GM15510 (cell line): ENCODE results near the gene ABL1.

ENCODE experiments used
- POLR2A ChIP-seq: IDR thresholded peaks from 3 replicates; pipeline ENCODE4 v1.6.1; 2011; ENCODE audit warnings: borderline replicate concordance; ENCODE audit not compliant: insufficient read length; ENCODE audit errors: extremely low read depth

ABL1 gene

DNA sequence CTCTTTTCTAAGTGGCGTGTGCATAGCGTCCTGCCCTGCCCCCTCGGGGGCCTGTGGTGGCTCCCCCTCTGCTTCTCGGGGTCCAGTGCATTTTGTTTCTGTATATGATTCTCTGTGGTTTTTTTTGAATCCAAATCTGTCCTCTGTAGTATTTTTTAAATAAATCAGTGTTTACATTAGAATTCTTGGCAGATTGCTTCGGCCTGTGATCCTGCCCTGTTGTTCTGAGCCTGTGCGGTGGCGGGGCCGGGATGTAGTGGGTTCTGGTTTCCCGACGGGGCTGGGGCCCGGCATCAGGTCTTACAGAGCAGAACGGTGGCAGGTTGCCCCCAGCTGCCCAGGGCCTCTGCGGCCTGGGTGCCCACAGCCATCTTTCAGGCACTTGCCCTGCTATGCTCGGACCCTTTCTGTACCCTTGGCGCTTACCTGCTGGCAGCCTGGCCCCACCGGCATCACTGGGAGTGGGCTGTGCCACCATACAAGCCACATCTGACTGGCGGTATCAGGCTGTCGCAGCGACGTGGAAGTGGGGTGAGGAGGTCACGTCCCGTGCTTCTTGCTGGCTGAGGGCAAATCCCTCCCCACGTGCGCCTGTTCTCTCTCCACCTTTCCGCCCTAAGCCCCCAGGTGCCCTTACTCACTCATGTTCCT, 52.6 kb downstream of the ABL1 start:
- no peak for TF ChIP-seq POLR2A

DNA sequence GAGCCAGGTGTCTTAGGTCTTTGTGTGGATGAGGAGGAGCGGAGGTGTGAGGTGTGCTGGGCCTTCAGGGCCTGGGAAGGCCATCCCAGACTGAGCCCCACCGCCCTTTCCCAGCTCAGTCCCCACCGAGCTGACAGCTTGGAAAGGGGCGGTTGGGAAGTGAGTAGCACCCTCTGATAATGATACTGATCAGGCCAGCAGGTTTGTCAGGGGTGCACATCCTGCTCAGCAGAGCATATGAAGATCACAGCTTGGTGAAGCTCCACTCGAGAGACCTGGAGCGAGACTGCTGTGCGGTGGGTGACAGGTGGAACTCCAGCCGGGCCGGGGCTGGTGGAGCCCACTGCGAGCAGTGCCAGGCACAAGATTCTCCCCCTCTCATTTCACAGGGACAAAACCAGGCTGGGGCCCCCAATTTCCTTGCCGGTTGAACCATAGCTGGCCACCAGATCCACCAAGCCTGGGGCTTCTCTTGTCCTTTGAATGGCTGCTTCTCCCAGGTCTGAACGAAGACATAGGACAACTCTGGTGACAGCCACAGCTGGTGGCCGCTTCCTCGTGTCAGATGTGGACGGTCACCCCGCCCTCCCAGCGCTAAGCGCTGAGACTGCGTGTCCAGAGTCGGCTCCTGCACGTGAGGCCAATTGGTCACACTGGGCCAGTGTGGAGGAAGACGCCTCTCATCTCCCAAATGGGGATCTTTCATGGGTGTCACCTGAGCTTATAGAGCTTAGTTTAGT, 53.3 kb downstream of the ABL1 start:
- no peak for TF ChIP-seq POLR2A

DNA sequence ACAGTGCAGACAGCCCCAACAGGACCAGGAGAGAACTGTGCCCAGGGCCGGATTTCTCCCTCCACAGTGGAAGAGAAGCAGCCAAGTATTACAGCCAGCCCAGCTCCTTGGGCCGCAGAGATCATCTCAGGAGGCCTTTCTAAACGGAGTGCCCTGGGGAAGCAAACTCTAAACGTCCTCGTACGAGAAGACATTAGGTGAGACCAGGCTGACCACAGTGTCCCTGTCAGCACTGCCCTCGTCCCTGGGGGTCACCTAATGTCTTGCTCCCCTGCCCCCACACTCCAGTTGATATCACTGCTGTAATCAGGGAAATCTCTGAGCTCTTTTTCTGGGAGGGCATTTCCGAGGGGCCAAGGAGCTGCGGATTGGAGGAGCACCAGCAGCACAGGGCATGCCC, 55.1 kb downstream of the ABL1 start:
- TF ChIP-seq POLR2A: no peak

DNA sequence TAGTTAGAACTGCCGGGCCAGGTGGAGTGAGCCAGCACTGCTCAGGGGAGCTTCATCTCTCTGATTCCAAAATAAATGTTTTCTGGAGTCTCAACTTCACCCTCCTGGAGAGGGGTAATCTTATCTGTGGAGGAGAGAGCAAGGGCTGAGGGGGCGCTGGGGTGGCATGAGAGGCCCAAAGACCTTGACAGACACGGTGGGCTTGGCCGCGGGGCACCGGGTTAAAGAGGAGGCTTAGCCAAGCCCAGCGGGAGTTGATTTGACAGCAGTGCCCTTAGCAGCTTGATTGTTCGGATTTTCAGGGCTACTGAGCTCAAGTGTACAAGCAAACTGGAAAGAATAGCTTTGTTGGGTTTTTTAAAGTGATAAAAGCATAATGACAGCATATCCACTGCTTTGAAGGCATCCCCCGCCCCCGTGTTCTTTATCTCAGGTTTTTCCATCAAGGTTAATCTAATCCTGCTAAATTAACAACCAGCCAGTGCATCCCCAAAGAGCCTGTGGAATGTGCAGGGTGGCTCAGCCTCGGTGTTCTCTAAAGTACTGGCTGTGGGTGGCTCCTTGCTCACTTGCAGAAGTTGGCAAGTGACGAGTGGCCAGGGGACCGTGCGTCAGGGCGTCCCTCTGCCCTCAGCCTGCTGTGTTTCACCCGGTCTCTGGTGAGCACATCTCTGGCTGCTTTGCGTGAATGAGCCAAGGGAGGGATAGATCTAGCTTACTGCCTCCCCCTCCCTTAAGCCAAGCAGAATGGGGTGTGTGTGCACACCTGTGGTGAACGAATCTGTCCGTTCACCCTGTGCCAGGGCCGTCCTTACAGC, 56.0 kb downstream of the ABL1 start:
- no peak for TF ChIP-seq POLR2A

DNA sequence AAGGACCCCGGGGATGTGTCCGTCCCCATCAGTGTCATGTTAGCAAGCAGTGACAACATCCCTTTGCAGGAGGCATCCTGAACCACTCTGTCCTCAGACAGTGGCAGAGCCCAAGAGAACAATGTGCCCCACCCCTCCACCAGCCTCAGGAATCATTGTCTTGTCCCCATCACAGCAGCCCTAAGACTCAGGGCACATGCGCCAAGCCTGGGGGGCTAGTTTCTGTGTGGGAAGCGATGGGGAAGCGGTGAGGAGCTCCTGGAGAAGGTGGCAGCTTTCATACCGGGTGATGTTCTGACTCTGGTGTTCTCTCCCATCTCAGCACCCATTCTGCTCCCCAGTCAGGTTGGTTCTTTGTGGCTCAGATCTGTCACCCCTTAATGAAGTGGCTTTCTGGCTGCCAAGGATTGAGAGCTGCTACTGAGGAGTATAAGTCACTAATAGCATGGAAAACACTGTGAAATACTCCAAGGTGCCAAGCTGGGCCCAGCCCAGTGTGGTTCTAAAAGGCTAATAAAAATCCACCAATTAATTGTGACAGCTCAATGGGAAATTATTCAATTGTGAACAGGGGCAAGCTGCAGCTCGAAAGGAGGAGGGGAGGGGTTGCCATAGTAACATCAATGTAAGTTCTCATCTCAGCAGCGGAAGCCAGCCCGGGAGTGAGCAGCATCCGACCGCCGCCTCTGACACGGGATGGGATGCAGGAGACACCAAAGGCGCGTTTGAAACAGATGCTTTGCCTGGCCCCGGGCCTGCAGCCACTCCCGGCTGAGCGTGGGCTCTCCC, 56.8 kb downstream of the ABL1 start:
- no peak for TF ChIP-seq POLR2A

DNA sequence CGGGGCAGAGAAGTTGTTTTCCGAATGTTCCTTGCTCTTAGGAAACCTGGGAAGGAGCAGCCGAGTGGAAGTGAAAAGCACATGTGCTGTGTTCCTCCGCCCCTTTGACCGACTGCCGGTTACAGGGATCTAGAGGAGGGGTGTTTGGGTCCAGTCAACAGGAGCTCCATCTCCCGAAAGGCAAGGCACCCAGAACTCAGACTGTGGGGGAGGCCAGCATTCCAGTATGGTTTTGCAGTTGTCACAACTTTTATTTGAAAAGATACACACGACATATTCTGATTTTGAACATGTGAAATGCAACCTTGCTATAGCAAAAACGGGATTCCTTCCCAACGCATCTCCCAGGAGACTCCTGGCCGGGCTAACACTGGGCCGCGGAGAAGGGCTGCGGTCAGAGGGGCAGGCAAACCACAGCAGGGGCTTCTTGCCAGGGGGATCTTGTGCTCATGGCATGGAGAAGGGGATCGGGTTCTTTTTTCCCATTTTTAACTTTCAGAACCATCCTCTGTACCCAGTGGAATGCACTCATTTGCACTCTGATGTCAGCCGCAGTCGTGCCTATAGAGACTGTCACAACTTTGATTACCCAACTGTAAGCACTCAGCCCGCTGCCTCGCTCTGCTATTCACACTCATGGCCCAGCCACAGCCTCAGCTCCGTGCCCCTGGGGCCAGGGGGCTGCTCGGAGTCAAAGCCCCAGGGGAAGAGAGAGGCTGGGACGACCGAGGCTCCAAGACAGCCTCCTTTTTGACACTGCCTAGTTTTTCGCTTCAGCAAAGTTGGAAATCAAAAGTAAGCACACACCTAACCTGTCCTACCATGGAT, 57.6 kb downstream of the ABL1 start:
- TF ChIP-seq POLR2A: no peak

DNA sequence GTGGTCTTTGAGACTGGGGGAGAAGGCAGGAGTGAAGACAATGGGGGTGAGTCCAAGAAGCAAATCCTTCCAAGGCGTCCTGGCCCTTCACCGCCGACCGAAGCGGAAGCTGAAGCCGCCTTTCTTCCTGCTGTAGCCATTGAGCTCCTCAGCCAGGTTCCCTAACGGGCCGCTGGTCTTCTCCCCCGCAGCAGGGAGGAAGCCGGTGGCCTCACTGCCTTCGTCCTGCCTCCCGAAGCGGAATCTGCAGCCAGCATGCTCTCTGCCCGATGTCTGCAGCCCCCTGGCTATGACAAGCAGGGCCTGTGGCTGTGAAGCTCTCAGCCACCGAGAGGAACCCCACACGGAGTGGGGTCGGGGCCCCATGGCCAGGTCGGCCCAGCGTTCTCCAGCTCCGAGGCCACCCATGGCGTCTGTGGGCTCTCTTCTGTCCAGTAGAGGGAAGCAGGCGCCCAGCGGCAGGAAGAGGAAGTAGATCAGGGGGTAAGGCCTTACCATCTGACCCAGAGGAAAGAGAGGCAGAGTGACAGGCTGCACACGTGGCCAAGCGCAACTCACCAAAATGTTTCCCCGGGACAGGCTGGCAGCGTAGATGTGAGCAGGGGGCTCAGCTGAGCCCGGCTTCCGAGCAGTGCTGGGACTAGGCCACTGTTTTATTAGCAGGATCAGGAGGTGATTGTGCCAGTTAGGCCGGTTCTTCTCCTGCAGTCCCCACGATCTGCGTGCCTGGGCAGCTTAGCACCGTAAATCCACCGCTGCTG, 58.5 kb downstream of the ABL1 start:
- no peak for TF ChIP-seq POLR2A

DNA sequence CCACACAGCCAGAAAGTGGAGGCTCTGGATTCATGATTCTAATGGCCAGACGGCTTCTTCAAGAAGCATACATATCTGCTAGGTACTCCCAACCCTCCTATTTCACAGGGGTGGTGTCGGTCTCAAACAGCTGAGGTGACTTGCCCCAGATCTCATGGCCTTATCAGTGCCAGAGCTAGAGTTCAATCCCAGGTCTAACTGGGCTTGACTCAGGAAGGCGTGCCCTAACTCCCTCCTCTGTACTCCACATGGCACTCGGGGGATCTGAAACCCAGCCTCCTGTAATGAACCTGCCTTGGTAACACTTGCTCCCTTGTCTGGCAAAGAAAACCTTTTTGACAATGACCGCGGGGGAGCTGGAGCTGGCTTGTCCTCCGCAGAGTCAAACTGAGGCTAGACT, 59.5 kb downstream of the ABL1 start:
- TF ChIP-seq POLR2A: no peak

DNA sequence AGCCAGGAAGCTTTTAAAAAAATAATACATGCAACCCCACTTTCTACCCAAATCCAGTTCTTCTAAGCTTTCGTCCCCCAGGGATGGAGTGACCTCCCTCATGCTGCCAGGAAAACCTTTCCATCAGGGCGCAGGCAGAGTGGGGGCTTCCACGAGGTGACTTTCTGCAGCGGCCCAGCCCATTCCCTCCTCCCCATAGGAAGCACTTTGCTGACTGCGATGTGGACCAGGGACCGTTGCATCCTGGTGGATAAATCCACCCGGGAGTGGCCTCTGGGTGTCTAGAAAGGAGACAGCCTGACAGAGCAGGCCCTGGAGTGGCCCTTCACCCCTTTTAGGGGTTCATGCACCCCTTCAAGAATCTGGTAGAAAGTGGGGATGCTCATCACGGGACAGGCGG, 60.0 kb downstream of the ABL1 start:
- TF ChIP-seq POLR2A: no peak

DNA sequence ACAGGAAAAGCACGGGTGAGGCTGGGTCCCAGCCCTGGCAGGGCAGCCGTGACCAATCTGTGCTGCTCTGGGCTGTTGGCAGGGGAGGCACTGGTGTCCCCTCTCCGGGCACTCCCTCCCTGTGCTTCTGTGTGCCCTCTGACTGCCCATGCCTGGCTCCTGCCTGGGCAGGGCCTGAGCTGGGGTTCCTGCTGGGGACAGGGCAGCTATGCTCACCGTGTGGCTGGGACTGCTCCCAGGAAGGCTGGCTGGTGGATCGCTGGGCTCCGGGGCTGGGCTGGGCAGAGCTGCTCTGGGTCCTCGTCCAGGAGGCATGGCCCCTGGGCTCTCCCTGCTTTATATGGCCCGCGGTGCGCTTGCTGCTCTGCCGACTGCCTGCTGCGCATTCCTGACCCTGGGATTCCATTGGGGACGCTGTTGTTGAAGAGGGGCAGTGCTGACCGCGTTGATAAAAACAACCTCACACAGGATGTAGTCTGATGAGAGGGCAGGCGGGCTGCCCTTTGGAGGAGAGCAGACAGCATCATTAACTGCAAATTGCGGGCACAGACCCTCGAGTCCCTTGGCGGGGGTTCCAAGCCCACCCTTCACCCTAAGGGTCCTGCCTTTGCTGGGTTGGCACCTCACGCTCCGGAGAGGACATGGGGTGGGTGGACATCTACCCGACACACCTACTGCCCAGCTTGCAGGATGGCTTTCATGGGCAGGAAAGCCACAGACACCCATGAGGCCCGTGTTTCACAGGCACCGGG, 60.6 kb downstream of the ABL1 start:
- no peak for TF ChIP-seq POLR2A

DNA sequence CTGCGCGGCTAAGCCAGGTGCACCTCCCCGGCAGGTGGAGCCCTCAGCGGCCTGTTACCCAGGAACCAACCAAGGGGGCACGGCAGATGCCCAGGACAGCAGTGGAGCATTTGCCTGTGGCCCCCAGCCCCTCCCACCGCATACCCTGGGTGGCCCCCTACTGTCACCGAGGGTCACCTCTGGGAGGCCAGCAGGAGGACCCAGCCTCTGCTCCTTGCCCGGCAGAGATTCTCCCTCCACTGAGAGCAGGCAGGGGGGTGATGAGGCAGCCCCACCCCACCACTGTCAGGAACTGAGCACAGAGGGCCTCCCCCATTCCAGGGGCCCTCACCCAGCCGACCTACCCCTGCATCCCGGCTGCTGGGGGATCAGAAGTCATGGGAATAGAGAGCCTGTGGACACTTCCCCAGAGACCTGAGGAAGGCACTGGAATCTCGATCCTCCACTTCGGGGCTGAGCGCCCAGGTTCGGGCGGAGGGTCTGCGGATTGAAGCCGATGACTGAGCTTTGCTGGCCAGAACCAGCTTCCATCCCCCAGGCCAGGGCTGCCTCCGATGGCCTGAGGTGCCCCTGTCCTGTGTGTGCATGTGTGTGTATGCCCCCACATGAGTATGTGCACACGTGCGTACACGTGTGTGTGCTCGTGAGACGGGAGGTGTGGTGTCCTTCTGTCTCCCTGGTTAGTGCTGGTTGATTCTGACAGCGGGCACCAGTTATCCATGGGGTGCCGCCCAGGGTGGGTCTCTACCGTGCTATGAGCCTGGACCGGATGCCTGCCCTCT, 61.4 kb downstream of the ABL1 start, which contains the start of gene QRFP:
Gene QRFP (minus strand): TSS at position 580 of the 782 bp plus-strand sequence. CDS start 2,974 bp downstream, outside the sequence.
- no peak for TF ChIP-seq POLR2A
